GM19438 (cell line): ENCODE measurements around the gene ART4.
A peak's percentile ranks its signal among the peaks of the same experiment; 100 is the strongest.

Source experiments
- ATAC-seq: cut with Tn5 transposase; IDR thresholded peaks from one replicate; pipeline ENCODE4 v1.9.1; 2021; ENCODE audit warnings: low read depth; ENCODE audit not compliant: unreplicated experiment

Gene ART4

GRCh38 chr12:14843425-14843887 lies at the start of gene ART4:
TSS of gene ART4 (minus strand) at chr12:14843526. CDS start at chr12:14843113, 413 bp downstream.
- no peak for ATAC-seq

- ATAC-seq, result no peak
Observed at GRCh38 chr12:14892726-14893505, 49.6 kb upstream of the ART4 start.

GRCh38 chr12:14890701-14891100 lies 47.4 kb upstream of the ART4 start:
- no peak for ATAC-seq

GRCh38 chr12:14886271-14886670 lies 42.9 kb upstream of the ART4 start:
- ATAC-seq, result no peak

- no peak for ATAC-seq
Observed at GRCh38 chr12:14885718-14886221, 42.4 kb upstream of the ART4 start, which contains the start of gene MGP. TSS of gene MGP (minus strand) at chr12:14885854. CDS start at chr12:14885791, 63 bp downstream.

GRCh38 chr12:14884458-14884878 lies 41.1 kb upstream of the ART4 start:
- ATAC-seq, result peak; percentile 92

GRCh38 chr12:14883686-14884085 lies 40.4 kb upstream of the ART4 start:
- no peak for ATAC-seq

GRCh38 chr12:14880890-14881453 lies 37.6 kb upstream of the ART4 start:
- no peak for ATAC-seq

GRCh38 chr12:14879222-14879933 lies 36.1 kb upstream of the ART4 start:
- ATAC-seq, result no peak

GRCh38 chr12:14878488-14878887 lies 35.2 kb upstream of the ART4 start:
- no peak for ATAC-seq

- no peak for ATAC-seq
Observed at GRCh38 chr12:14876833-14877232, 33.5 kb upstream of the ART4 start.

GRCh38 chr12:14874882-14875281 lies 31.6 kb upstream of the ART4 start:
- no peak for ATAC-seq

GRCh38 chr12:14873440-14874185 lies 30.3 kb upstream of the ART4 start:
- ATAC-seq, result no peak

GRCh38 chr12:14871886-14872285 lies 28.6 kb upstream of the ART4 start:
- no peak for ATAC-seq

GRCh38 chr12:14871247-14871646 lies 27.9 kb upstream of the ART4 start:
- no peak for ATAC-seq

- ATAC-seq, result no peak
Observed at GRCh38 chr12:14868916-14869506, 25.7 kb upstream of the ART4 start.

GRCh38 chr12:14860490-14860889 lies 17.2 kb upstream of the ART4 start:
- ATAC-seq, result no peak

- ATAC-seq, result no peak
Observed at GRCh38 chr12:14858513-14858912, 15.2 kb upstream of the ART4 start.

- ATAC-seq, result no peak
Observed at GRCh38 chr12:14854586-14855183, 11.4 kb upstream of the ART4 start.

GRCh38 chr12:14853961-14854360 lies 10.6 kb upstream of the ART4 start:
- ATAC-seq, result no peak
